ENCODE data around the gene MUC22. TPM values are rescaled to one million over a fixed set of nuclear protein-coding genes. Genes with fewer than 3 reads are reported as not detected.

MUC22 gene
- total RNA-seq, 4 donors from 2014 or later = not detected

GRCh38 chr6:31076611-31077010 lies 66.3 kb downstream of the MUC22 start:
- Histone ChIP-seq H3K9me3 (no peaks in the 10 kb centered on the region), H3K36me3 (no peaks in the 10 kb centered on the region), H3K4me1 (peaks cover 9 to 28% (median 24%) of the 10 kb centered on the region in 4 donors), H3K27ac (replicated peaks in 1 of 4) (no peak overlapping the region), H3K27me3 (peaks cover 0 to 6% (median 0%) of the 10 kb centered on the region in 4 donors), H3K4me3 (no peak overlapping the region)
- intact Hi-C loops (cut with DNase I) = no loop called here
- no peak for DNase-seq (ENCODE audit: extremely low spot score)
- TF ChIP-seq EP300 (IDR thresholded peaks at IDR 0.05) = no peak
- TF ChIP-seq POLR2AphosphoS5 (IDR thresholded peaks at IDR 0.05) = no peak
- TF ChIP-seq POLR2A (IDR thresholded peaks at IDR 0.05; ENCODE audit: low read depth) = no peak
- no peak for TF ChIP-seq CTCF (IDR thresholded peaks at IDR 0.05)
- WGBS = 87% methylated on average over 4 of the region's 4 CpGs

- H3K9me3 ChIP-seq = no peaks in the 10 kb centered on the region
- no peak overlapping the region for H3K27ac ChIP-seq (replicated peaks in 1 of 4)
- DNase-seq (ENCODE audit: extremely low spot score) = no peak
- TF ChIP-seq POLR2A (IDR thresholded peaks at IDR 0.05; ENCODE audit: low read depth) = no peak
- TF ChIP-seq CTCF (IDR thresholded peaks at IDR 0.05) = peak; percentile 68 to 91 (median 70)
- no peak for TF ChIP-seq POLR2AphosphoS5 (IDR thresholded peaks at IDR 0.05)
- TF ChIP-seq EP300 (IDR thresholded peaks at IDR 0.05) = no peak
- H3K4me1 ChIP-seq = peaks cover 3 to 9% (median 6%) of the 10 kb centered on the region in 4 donors
- H3K36me3 ChIP-seq = no peaks in the 10 kb centered on the region
- WGBS = 22% methylated on average over 19 of the region's 22 CpGs
- peaks cover 0 to 6% (median 0%) of the 10 kb centered on the region in 4 donors for H3K27me3 ChIP-seq
- H3K4me3 ChIP-seq = peak overlapping the region in 3 of 4 donors; percentile 20 to 46 (median 23)
- intact Hi-C loops (cut with DNase I) = loop anchor here (2.0 to 5.0 kb wide), 2 partner anchors 161 to 252 kb away; no protein-coding TSS in a partner anchor
These were observed 69.5 kb downstream of the MUC22 start for GRCh38 chr6:31079656-31080261.

DNA sequence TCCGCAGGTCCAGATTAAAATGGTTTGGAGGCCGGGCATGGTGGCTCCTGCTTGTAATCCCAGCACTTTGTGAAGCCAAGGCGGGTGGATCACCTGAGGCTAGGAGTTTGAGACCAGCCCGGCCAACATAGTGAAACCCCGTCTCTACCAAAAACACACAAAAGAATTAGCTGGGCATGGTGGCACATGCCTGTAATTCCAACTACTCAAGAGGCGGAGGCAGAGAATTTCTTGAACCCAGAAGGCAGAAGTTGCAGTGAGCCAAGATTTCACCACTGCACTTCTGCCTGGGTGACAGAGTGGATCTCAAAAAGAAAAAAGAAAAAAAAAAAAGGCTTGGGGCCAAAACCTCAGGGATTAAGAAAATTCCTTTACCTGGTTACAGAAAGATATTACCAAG lies 71.6 kb downstream of the MUC22 start:
- H3K4me3 ChIP-seq = no peak overlapping the region
- no peak overlapping the region for H3K27ac ChIP-seq (replicated peaks in 1 of 4)
- no peaks in the 10 kb centered on the region for H3K9me3 ChIP-seq
- H3K27me3 ChIP-seq = peaks cover 0 to 6% (median 0%) of the 10 kb centered on the region in 4 donors
- intact Hi-C loops (cut with DNase I) = loop anchor here (5.0 kb wide), 1 partner anchor 255 kb away; no protein-coding TSS in a partner anchor
- WGBS = 86% methylated on average over 6 of the region's 6 CpGs
- H3K4me1 ChIP-seq = peaks cover 3 to 11% (median 8%) of the 10 kb centered on the region in 4 donors
- no peak for DNase-seq (ENCODE audit: extremely low spot score)
- H3K36me3 ChIP-seq = no peaks in the 10 kb centered on the region
- TF ChIP-seq CTCF (IDR thresholded peaks at IDR 0.05) (no peak), POLR2AphosphoS5 (IDR thresholded peaks at IDR 0.05) (no peak), POLR2A (IDR thresholded peaks at IDR 0.05; ENCODE audit: low read depth) (no peak), EP300 (IDR thresholded peaks at IDR 0.05) (no peak)

DNA sequence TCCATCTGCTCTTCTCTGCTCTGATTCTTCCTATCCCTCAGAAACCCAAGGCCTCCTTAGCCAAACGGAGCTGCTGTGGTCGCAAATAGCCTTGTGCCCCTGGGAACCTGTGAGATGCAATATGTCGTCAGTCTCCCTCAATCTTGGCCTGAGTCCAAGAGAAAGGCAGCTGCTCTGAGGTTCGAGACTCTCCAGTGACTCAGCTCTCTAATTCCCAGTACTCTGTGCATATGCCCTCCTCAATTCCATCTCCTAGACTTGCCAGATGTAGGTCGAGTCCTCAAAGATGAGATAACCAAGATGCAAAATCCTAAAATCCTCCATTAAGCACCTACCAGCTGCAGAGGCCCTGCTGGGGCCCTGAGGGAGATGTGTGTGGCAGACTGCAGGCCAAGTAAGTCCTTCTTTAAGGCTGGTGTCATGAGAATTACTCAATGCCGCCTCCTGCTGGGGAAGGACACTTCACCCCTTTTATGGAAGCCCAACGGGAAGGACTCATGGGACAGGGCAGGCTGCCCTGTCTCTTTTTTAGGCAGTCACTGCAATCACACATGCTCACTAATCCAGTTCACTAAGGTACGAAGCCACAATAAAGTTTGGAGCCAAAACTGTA lies 73.6 kb downstream of the MUC22 start:
- Histone ChIP-seq H3K4me1 (peaks cover 6 to 19% (median 10%) of the 10 kb centered on the region in 4 donors), H3K36me3 (no peaks in the 10 kb centered on the region), H3K27me3 (peaks cover 0 to 6% (median 0%) of the 10 kb centered on the region in 4 donors), H3K4me3 (no peak overlapping the region), H3K9me3 (no peaks in the 10 kb centered on the region), H3K27ac (replicated peaks in 1 of 4) (no peak overlapping the region)
- DNase-seq (ENCODE audit: extremely low spot score) = no peak
- WGBS = 67% methylated on average over 8 of the region's 8 CpGs
- no peak for TF ChIP-seq POLR2A (IDR thresholded peaks at IDR 0.05; ENCODE audit: low read depth)
- TF ChIP-seq EP300 (IDR thresholded peaks at IDR 0.05) = no peak
- no peak for TF ChIP-seq POLR2AphosphoS5 (IDR thresholded peaks at IDR 0.05)
- TF ChIP-seq CTCF (IDR thresholded peaks at IDR 0.05) = peak in 2 of 3 experiments; percentile 17 to 37
- intact Hi-C loops (cut with DNase I) = loop anchor here (5.0 kb wide), 1 partner anchor 257 kb away; no protein-coding TSS in a partner anchor

Small RNA genes lying within 50 kb of the gene (small RNA-seq; reads per million reads assigned to genes)
- gene RNU6-1133P = 0 reads per million in 3 donors

Other genes with a start within 250 kb of the MUC22 start
- gene DDR1, start 126.0 kb upstream of the MUC22 start, total RNA-seq = 10 to 100 TPM; 10.4 to 37.9 (median 23.3) TPM
- 10 to 100 TPM in 1 of 4 donors, 1 to 10 TPM in 3; 6.3 to 15.4 (median 8.2) TPM for gene GTF2H4, start 102.3 kb upstream of the MUC22 start, total RNA-seq
- gene VARS2, start 96.2 kb upstream of the MUC22 start, total RNA-seq = 10 to 100 TPM in 3 of 4 donors, 1 to 10 TPM in 1; 6.6 to 16.9 (median 12.6) TPM
- gene SFTA2, start 78.3 kb upstream of the MUC22 start, total RNA-seq = 1 to 10 TPM in 1 of 4 donors, not detected in 3; 1.1 TPM
- not detected for gene MUCL3, start 69.5 kb upstream of the MUC22 start, total RNA-seq
- gene MUC21, start 26.8 kb upstream of the MUC22 start, total RNA-seq = 1 to 10 TPM in 1 of 4 donors, not detected in 3; 2.1 TPM
- gene C6orf15, start 102.1 kb downstream of the MUC22 start, total RNA-seq = not detected
- gene PSORS1C1, start 104.3 kb downstream of the MUC22 start, total RNA-seq = 1 to 10 TPM in 3 of 4 donors, under 1 TPM in 1; 0.34 to 1.2 (median 1.1) TPM
- not detected for gene CDSN, start 110.0 kb downstream of the MUC22 start, total RNA-seq
- not detected for gene PSORS1C2, start 128.6 kb downstream of the MUC22 start, total RNA-seq
- 10 to 100 TPM in 2 of 4 donors, 1 to 10 TPM in 2; 5.8 to 11.6 (median 9.4) TPM for gene CCHCR1, start 147.3 kb downstream of the MUC22 start, total RNA-seq
- 1 to 10 TPM; 2.3 to 6.7 (median 5.8) TPM for gene TCF19, start 148.1 kb downstream of the MUC22 start, total RNA-seq
- 1 to 10 TPM in 1 of 4 donors, not detected in 3; 1.3 TPM for gene POU5F1, start 160.2 kb downstream of the MUC22 start, total RNA-seq

Data from esophagus muscularis mucosa (tissue), 4 donors.